ENCODE data around the gene NFATC4. TPM values are rescaled to one million over a fixed set of nuclear protein-coding genes. Genes with fewer than 3 reads are reported as not detected.

The NFATC4 gene
- total RNA-seq, 1 donor from 2014 or later: 130 TPM

GRCh38 chr14:24360281-24360680 is 7.7 kb upstream of the NFATC4 start:
- Mint-ChIP-seq H3K4me3 (no peak overlapping the region), H3K4me1 (ENCODE audit: unreplicated experiment) (no peaks in the 10 kb centered on the region), H3K36me3 (no peaks in the 10 kb centered on the region), H3K27me3 (peaks cover 23% of the 10 kb centered on the region), H3K9me3 (no peaks in the 10 kb centered on the region), H3K27ac (no peak overlapping the region)
- DNase-seq (ENCODE audit: extremely low spot score, unreplicated experiment): no peak
- no peak for TF ChIP-seq CTCF (conservative IDR thresholded peaks at IDR 0.05)

- no peaks in the 10 kb centered on the region for H3K36me3 Mint-ChIP-seq
- peaks cover 7% of the 10 kb centered on the region for H3K4me1 Mint-ChIP-seq (ENCODE audit: unreplicated experiment)
- H3K4me3 Mint-ChIP-seq: no peak overlapping the region
- no peak for TF ChIP-seq CTCF (conservative IDR thresholded peaks at IDR 0.05)
- H3K27ac Mint-ChIP-seq: no peak overlapping the region
- no peaks in the 10 kb centered on the region for H3K9me3 Mint-ChIP-seq
- peaks cover 23% of the 10 kb centered on the region for H3K27me3 Mint-ChIP-seq
- DNase-seq (ENCODE audit: extremely low spot score, unreplicated experiment): no peak
Observed at GRCh38 chr14:24361326-24361725, 6.7 kb upstream of the NFATC4 start.

- no peak for DNase-seq (ENCODE audit: extremely low spot score, unreplicated experiment)
- Mint-ChIP-seq H3K9me3 (no peaks in the 10 kb centered on the region), H3K27me3 (peaks cover 18% of the 10 kb centered on the region), H3K27ac (no peak overlapping the region), H3K4me1 (ENCODE audit: unreplicated experiment) (peaks cover 9% of the 10 kb centered on the region), H3K4me3 (no peak overlapping the region), H3K36me3 (no peaks in the 10 kb centered on the region)
- no peak for TF ChIP-seq CTCF (conservative IDR thresholded peaks at IDR 0.05)
Observed at GRCh38 chr14:24362241-24362960, 5.6 kb upstream of the NFATC4 start.

- Mint-ChIP-seq H3K27me3 (peaks cover 17% of the 10 kb centered on the region), H3K4me1 (ENCODE audit: unreplicated experiment) (peaks cover 15% of the 10 kb centered on the region), H3K27ac (no peak overlapping the region), H3K36me3 (no peaks in the 10 kb centered on the region), H3K9me3 (no peaks in the 10 kb centered on the region), H3K4me3 (no peak overlapping the region)
- no peak for DNase-seq (ENCODE audit: extremely low spot score, unreplicated experiment)
- TF ChIP-seq CTCF (conservative IDR thresholded peaks at IDR 0.05): no peak
Observed at GRCh38 chr14:24363401-24363800, 4.6 kb upstream of the NFATC4 start.

GRCh38 chr14:24364841-24365240 is 3.1 kb upstream of the NFATC4 start:
- TF ChIP-seq CTCF (conservative IDR thresholded peaks at IDR 0.05): no peak
- Mint-ChIP-seq H3K4me1 (ENCODE audit: unreplicated experiment) (peaks cover 15% of the 10 kb centered on the region), H3K9me3 (no peaks in the 10 kb centered on the region), H3K36me3 (no peaks in the 10 kb centered on the region), H3K4me3 (no peak overlapping the region), H3K27ac (no peak overlapping the region), H3K27me3 (peaks cover 13% of the 10 kb centered on the region)
- DNase-seq (ENCODE audit: extremely low spot score, unreplicated experiment): no peak

Data from type B pancreatic cell (in vitro differentiated cells).